ENCODE data around the gene TOMM5.

TOMM5 gene

GRCh38 chr9:37561682-37562081 lies 30.7 kb downstream of the TOMM5 start:
- DNase-seq (ENCODE audit: low spot score) = no peak

GRCh38 chr9:37559855-37560592 lies 32.4 kb downstream of the TOMM5 start:
- no peak for DNase-seq (ENCODE audit: low spot score)

- no peak for DNase-seq (ENCODE audit: low spot score)
These were observed 33.3 kb downstream of the TOMM5 start for GRCh38 chr9:37559125-37559524.

GRCh38 chr9:37555786-37556185 lies 36.6 kb downstream of the TOMM5 start:
- DNase-seq (ENCODE audit: low spot score) = no peak

- no peak for DNase-seq (ENCODE audit: low spot score)
These were observed 38.1 kb downstream of the TOMM5 start for GRCh38 chr9:37554318-37554717.

- no peak for DNase-seq (ENCODE audit: low spot score)
These were observed 40.5 kb downstream of the TOMM5 start for GRCh38 chr9:37551888-37552287.

GRCh38 chr9:37551468-37551867 lies 40.9 kb downstream of the TOMM5 start:
- no peak for DNase-seq (ENCODE audit: low spot score)

- no peak for DNase-seq (ENCODE audit: low spot score)
These were observed 41.6 kb downstream of the TOMM5 start for GRCh38 chr9:37550781-37551180.

- DNase-seq (ENCODE audit: low spot score) = no peak
These were observed 42.9 kb downstream of the TOMM5 start for GRCh38 chr9:37549527-37549926.

- DNase-seq (ENCODE audit: low spot score) = no peak
These were observed 45.0 kb downstream of the TOMM5 start for GRCh38 chr9:37547328-37547878.

- DNase-seq (ENCODE audit: low spot score) = no peak
These were observed 48.9 kb downstream of the TOMM5 start for GRCh38 chr9:37543468-37543867.

- no peak for DNase-seq (ENCODE audit: low spot score)
These were observed 49.5 kb downstream of the TOMM5 start for GRCh38 chr9:37542895-37543294.

GRCh38 chr9:37542488-37542887 lies 49.9 kb downstream of the TOMM5 start:
- DNase-seq (ENCODE audit: low spot score) = no peak

- DNase-seq (ENCODE audit: low spot score) = no peak
These were observed 50.9 kb downstream of the TOMM5 start for GRCh38 chr9:37541465-37541864.

GRCh38 chr9:37540634-37541033 lies 51.8 kb downstream of the TOMM5 start:
- no peak for DNase-seq (ENCODE audit: low spot score)

- no peak for DNase-seq (ENCODE audit: low spot score)
These were observed 52.8 kb downstream of the TOMM5 start for GRCh38 chr9:37539634-37540033.
